Adipocyte (in vitro differentiated cells): ENCODE data around the gene SHISA6.

ENCODE experiments used
- DNase-seq: peaks from one replicate; pipeline ENCODE4 v3.0.0-alpha.2; 2015; ENCODE audit warnings: low read depth
- H3K27me3 ChIP-seq: replicated peaks from 2 replicates; pipeline ENCODE4 v1.7.0; 2013; ENCODE audit warnings: mild to moderate bottlenecking, low read length, moderate library complexity; ENCODE audit not compliant: control insufficient read depth, insufficient read depth
- H3K36me3 ChIP-seq: 2 replicates; pipeline ENCODE4 v1.7.0; 2013; ENCODE audit warnings: low read length, mild to moderate bottlenecking, moderate library complexity; ENCODE audit not compliant: control insufficient read depth, insufficient read depth, severe bottlenecking
- H3K4me1 ChIP-seq: 2 replicates; pipeline ENCODE4 v1.7.0; 2013; ENCODE audit warnings: mild to moderate bottlenecking, low read length, moderate library complexity; ENCODE audit not compliant: control insufficient read depth, insufficient read depth
- H3K4me3 ChIP-seq: 2 replicates; pipeline ENCODE4 v1.7.0; 2013; ENCODE audit warnings: mild to moderate bottlenecking, low read length, moderate library complexity
- H3K9ac ChIP-seq: 2 replicates; pipeline ENCODE4 v1.7.0; 2013; ENCODE audit warnings: mild to moderate bottlenecking, low read length, moderate library complexity
- H3K9me3 ChIP-seq: 2 replicates; pipeline ENCODE4 v1.7.0; 2013; ENCODE audit warnings: mild to moderate bottlenecking, low read length, moderate library complexity; ENCODE audit not compliant: control insufficient read depth

The SHISA6 gene

DNA sequence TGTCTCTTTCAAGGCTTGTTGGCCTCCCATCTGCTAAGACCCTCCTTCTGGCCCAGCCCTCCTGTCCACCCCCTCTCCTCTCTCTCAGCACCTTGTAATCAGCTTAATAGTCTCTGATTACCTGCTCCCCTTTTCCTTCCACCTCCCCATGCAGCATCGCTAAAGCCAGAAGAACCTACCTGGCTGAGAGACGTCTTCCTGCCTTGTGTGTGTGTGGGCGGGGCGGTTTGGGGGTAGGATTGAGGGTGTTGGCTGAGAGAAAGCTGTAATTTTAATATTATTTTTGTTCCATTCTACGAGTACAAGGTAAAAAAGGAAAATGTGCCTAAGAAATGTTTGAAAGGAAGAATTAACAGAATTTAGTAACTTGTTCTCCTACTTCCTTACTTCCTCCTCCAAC lies 360.6 kb downstream of the SHISA6 start:
- peaks cover 4% of the 10 kb centered on the region for H3K4me1 ChIP-seq
- no peaks in the 10 kb centered on the region for H3K9me3 ChIP-seq
- no peak overlapping the region for H3K4me3 ChIP-seq
- H3K36me3 ChIP-seq: no peaks in the 10 kb centered on the region
- H3K27me3 ChIP-seq: peaks cover under 1% of the 10 kb centered on the region
- DNase-seq: no peak
- no peak overlapping the region for H3K9ac ChIP-seq

DNA sequence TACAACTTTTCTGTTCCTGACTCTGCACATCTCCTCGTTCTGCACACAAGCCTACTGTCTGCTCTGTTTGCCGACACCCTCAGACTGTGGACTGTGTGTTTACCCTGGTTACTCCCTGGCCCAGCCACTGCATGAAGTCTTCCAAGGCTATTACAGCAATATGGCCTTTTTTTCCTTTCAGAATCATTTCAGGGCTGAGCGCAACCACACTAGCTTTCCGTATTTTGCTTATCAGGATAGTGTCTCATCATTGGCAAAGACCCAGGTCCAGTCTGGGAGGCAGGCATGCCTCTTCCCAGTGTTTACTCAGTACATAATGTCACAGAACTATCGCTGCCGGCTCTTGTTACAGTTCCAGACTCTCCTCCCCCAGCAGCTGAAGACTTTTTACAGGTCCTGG lies 367.4 kb downstream of the SHISA6 start:
- Histone ChIP-seq H3K9ac (peak overlapping the region; percentile 17), H3K4me3 (peak overlapping the region; percentile 50), H3K36me3 (no peaks in the 10 kb centered on the region), H3K27me3 (peaks cover 7% of the 10 kb centered on the region), H3K9me3 (no peaks in the 10 kb centered on the region), H3K4me1 (peaks cover 12% of the 10 kb centered on the region)
- no peak for DNase-seq

DNA sequence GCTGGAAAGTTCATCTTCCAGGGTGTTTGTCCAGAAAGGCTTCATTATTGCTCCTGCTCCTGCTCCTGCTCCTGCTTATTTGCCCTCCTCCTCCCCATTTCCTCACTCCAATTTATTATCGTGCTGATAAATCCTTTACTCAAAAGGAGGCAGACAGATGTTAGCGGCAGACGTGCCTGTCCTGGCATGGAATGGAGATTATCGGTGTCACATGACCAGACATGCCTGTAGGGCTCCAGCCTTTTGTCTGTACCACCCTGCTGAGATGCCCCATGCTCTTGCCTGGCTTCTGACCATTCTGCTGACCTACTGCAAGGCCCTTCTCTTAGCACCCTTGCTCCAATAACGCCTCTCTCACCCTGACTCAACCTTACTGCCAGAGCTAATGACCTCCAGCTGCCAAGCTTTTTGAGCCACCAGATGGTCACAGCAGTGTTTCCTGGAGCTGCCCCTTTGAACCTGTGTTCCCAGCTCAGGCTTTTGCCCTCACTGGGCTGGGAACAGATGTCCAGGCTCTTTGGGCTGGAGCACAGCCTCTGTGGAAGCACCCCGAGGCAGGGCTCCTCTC lies 370.1 kb downstream of the SHISA6 start:
- DNase-seq: no peak
- H3K9me3 ChIP-seq: no peaks in the 10 kb centered on the region

DNA sequence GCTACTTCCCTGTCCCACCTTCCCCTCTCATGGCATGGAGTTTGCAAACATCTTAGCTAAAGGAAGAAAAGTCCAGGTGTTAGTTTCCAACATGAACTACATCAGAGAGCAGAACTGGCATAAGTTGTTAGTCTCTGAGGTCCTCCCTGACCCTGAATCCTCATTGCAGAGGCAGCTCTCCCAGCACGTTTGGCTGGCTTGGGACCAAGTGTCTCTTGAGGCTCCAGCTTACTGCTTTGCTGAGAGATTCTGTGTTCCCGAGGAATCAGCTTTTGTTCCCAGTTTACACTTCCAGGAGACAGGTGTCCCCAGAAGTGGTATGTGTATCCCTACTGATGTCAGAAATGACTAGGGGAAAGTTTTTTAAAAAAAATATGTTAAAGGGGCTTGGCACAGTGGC lies 371.9 kb downstream of the SHISA6 start:
- H3K36me3 ChIP-seq: no peaks in the 10 kb centered on the region
- H3K4me3 ChIP-seq: no peak overlapping the region
- peaks cover 10% of the 10 kb centered on the region for H3K4me1 ChIP-seq
- peaks cover 4% of the 10 kb centered on the region for H3K27me3 ChIP-seq
- no peaks in the 10 kb centered on the region for H3K9me3 ChIP-seq
- no peak for DNase-seq
- H3K9ac ChIP-seq: no peak overlapping the region

More for the DNA sequence above, 370.1 kb downstream of the SHISA6 start:
- Histone ChIP-seq H3K9ac (no peak overlapping the region), H3K4me3 (no peak overlapping the region), H3K36me3 (no peaks in the 10 kb centered on the region), H3K4me1 (peaks cover 12% of the 10 kb centered on the region), H3K27me3 (peaks cover 7% of the 10 kb centered on the region)
